ENCODE measurements around the gene AADAC. TPM values are rescaled to one million over a fixed set of nuclear protein-coding genes. Genes with fewer than 3 reads are reported as not detected.

The AADAC gene
- polyA plus RNA-seq, 1 donor (not counting 4 experiments of a cell fraction or from before 2014, with no cell fraction given) = 0.28 TPM

GRCh38 chr3:151818361-151818760 lies 4.4 kb downstream of the AADAC start:
- FAIRE-seq (peak; percentile 34), DNase-seq (ENCODE audit: low read depth, low spot score) (no peak)
- Histone ChIP-seq H3K4me1 (ENCODE audit: control insufficient read depth, extremely low read depth, insufficient read depth, low read length) (peaks cover 24% of the 10 kb centered on the region), H3K36me3 (ENCODE audit: control insufficient read depth in 2 of 2, extremely low read depth in 1 of 2, insufficient read depth in 2 of 2, low read length in 2 of 2) (no peaks in the 10 kb centered on the region), H3K27me3 (ENCODE audit: control insufficient read depth, extremely low read depth, insufficient read depth, low read length) (no peaks in the 10 kb centered on the region), H3K4me2 (ENCODE audit: control insufficient read depth, extremely low read depth, insufficient read depth, low read depth, low read length) (no peak overlapping the region), H3K9me1 (ENCODE audit: control insufficient read depth, extremely low read depth, insufficient read depth, low read length) (no peaks in the 10 kb centered on the region), H2AFZ (ENCODE audit: control insufficient read depth, low read length) (no peak overlapping the region), H3K9ac (ENCODE audit: control insufficient read depth, extremely low read depth, insufficient read depth, low read length) (no peak overlapping the region), H3K79me2 (ENCODE audit: control insufficient read depth, insufficient read depth, low read length) (no peaks in the 10 kb centered on the region), H3K4me3 (ENCODE audit: control insufficient read depth in 2 of 3, extremely low read depth in 1 of 3, insufficient read depth in 2 of 3, low read depth in 1 of 3, low read length in 3 of 3) (no peak overlapping the region), H4K20me1 (ENCODE audit: control insufficient read depth, extremely low read depth, insufficient read depth, low read length) (no peaks in the 10 kb centered on the region), H3K9me3 (ENCODE audit: control insufficient read depth, low read depth, low read length) (no peaks in the 10 kb centered on the region), H3K27ac (ENCODE audit: control insufficient read depth, insufficient read depth, low read length) (no peak overlapping the region)
- TF ChIP-seq EZH2 (IDR thresholded peaks at IDR 0.05; ENCODE audit: low read length) = no peak
- no peak for TF ChIP-seq CTCF (optimal IDR thresholded peaks at IDR 0.05 in 1 of 3, IDR thresholded peaks at IDR 0.05 in 1 of 3, conservative IDR thresholded peaks at IDR 0.05 in 1 of 3; ENCODE audit: extremely low read depth in 1 of 3, insufficient read depth in 2 of 3, low read length in 3 of 3)
- dilution Hi-C loops (cut with MboI; ENCODE audit: extremely low pct_ligation_motif_present, low sequenced_read_pairs) = no loop called here

- no peaks in the 10 kb centered on the region for H3K36me3 ChIP-seq (ENCODE audit: control insufficient read depth in 2 of 2, extremely low read depth in 1 of 2, insufficient read depth in 2 of 2, low read length in 2 of 2)
- H2AFZ ChIP-seq (ENCODE audit: control insufficient read depth, low read length) = no peak overlapping the region
- H3K79me2 ChIP-seq (ENCODE audit: control insufficient read depth, insufficient read depth, low read length) = no peaks in the 10 kb centered on the region
- no peak overlapping the region for H3K9ac ChIP-seq (ENCODE audit: control insufficient read depth, extremely low read depth, insufficient read depth, low read length)
- DNase-seq (ENCODE audit: low read depth, low spot score) = no peak
- dilution Hi-C loops (cut with MboI; ENCODE audit: extremely low pct_ligation_motif_present, low sequenced_read_pairs) = no loop called here
- H4K20me1 ChIP-seq (ENCODE audit: control insufficient read depth, extremely low read depth, insufficient read depth, low read length) = no peaks in the 10 kb centered on the region
- H3K9me1 ChIP-seq (ENCODE audit: control insufficient read depth, extremely low read depth, insufficient read depth, low read length) = no peaks in the 10 kb centered on the region
- no peak for TF ChIP-seq EZH2 (IDR thresholded peaks at IDR 0.05; ENCODE audit: low read length)
- no peak for TF ChIP-seq CTCF (optimal IDR thresholded peaks at IDR 0.05 in 1 of 3, IDR thresholded peaks at IDR 0.05 in 1 of 3, conservative IDR thresholded peaks at IDR 0.05 in 1 of 3; ENCODE audit: extremely low read depth in 1 of 3, insufficient read depth in 2 of 3, low read length in 3 of 3)
- H3K27me3 ChIP-seq (ENCODE audit: control insufficient read depth, extremely low read depth, insufficient read depth, low read length) = no peaks in the 10 kb centered on the region
- no peaks in the 10 kb centered on the region for H3K9me3 ChIP-seq (ENCODE audit: control insufficient read depth, low read depth, low read length)
- no peak overlapping the region for H3K27ac ChIP-seq (ENCODE audit: control insufficient read depth, insufficient read depth, low read length)
- H3K4me3 ChIP-seq (ENCODE audit: control insufficient read depth in 2 of 3, extremely low read depth in 1 of 3, insufficient read depth in 2 of 3, low read depth in 1 of 3, low read length in 3 of 3) = no peak overlapping the region
- FAIRE-seq = no peak
- peaks cover 15% of the 10 kb centered on the region for H3K4me1 ChIP-seq (ENCODE audit: control insufficient read depth, extremely low read depth, insufficient read depth, low read length)
- no peak overlapping the region for H3K4me2 ChIP-seq (ENCODE audit: control insufficient read depth, extremely low read depth, insufficient read depth, low read depth, low read length)
These were observed 6.0 kb downstream of the AADAC start for GRCh38 chr3:151819910-151820309.

Data from keratinocyte (primary cell).